Adrenal gland (tissue), 5 donors: ENCODE measurements around the gene PRKAR1A.

Source experiments
- CTCF ChIP-seq, 6 experiments: fragments of 450-650 bp in 4 of 6; fragments of 200-600 bp in 2 of 6; sonication (generic) in 1 of 6; IDR thresholded peaks; 1 replicate in 5 of 6; 2 replicates in 1 of 6; pipeline versions ENCODE4 v1.5.1 to v1.8.0; 2016 to 2021; ENCODE audit warnings: antibody characterized with exemption in 6 of 6, mild to moderate bottlenecking in 2 of 6, moderate library complexity in 1 of 6
- POLR2A ChIP-seq, 2 donors: fragments of 450-650 bp; IDR thresholded peaks; one replicate each; pipeline ENCODE4 v1.6.1; 2017; ENCODE audit warnings: antibody characterized with exemption in 2 of 2, mild to moderate bottlenecking in 2 of 2, moderate library complexity in 1 of 2
- donor health status: DM: no; HTN: no; CAD: no.

DNA sequence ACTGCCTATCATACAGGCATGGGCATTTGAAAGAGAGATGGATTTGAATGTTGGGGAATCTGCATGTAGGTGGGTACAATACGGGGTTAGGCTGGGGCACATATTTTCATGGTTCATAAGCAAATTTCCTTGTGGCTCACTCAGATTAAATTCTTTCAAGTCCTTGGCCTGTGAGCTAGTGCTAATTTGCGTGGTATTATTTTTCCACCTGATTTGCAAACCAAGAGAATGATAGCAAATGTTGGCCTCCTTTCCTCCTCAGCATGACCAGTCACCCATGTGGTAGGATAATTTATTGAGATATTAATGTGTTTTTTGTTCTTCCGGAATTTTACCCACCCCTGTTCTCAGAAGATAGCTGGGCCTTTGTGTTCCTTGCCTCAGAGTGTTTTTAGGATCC lies 66.0 kb downstream of the PRKAR1A start:
- TF ChIP-seq CTCF (IDR thresholded peaks at IDR 0.05) (no peak), POLR2A (IDR thresholded peaks at IDR 0.05) (no peak)
